Measurements from ENCODE around the gene INKA2. TPM values are rescaled to one million over a fixed set of nuclear protein-coding genes. Genes with fewer than 3 reads are reported as not detected.

Gene INKA2
- total RNA-seq, 1 donor from 2014 or later, result 5.6 TPM

DNA sequence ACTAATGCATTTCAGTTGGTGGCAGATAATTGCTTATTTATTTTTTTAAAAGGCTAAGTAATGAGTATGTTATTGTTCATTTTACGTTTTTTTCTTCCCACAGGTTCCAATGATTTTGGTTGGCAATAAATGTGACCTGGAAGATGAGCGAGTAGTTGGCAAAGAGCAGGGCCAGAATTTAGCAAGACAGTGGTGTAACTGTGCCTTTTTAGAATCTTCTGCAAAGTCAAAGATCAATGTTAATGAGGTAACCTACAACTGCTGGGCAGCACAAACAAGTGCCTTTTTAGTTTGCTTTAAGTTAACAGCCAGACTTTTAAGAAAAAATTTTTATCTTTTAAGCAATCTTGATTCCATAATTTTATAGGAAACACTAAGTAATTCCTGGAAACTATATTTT, 35.0 kb downstream of the INKA2 start:
- no peak overlapping the region for H3K27ac Mint-ChIP-seq (ENCODE audit: unreplicated experiment)
- no peak for DNase-seq (ENCODE audit: low spot score)
- H3K4me1 Mint-ChIP-seq (ENCODE audit: unreplicated experiment), result no peaks in the 10 kb centered on the region
- H3K4me3 Mint-ChIP-seq (ENCODE audit: unreplicated experiment), result no peak overlapping the region
- TF ChIP-seq, protein P1, sequence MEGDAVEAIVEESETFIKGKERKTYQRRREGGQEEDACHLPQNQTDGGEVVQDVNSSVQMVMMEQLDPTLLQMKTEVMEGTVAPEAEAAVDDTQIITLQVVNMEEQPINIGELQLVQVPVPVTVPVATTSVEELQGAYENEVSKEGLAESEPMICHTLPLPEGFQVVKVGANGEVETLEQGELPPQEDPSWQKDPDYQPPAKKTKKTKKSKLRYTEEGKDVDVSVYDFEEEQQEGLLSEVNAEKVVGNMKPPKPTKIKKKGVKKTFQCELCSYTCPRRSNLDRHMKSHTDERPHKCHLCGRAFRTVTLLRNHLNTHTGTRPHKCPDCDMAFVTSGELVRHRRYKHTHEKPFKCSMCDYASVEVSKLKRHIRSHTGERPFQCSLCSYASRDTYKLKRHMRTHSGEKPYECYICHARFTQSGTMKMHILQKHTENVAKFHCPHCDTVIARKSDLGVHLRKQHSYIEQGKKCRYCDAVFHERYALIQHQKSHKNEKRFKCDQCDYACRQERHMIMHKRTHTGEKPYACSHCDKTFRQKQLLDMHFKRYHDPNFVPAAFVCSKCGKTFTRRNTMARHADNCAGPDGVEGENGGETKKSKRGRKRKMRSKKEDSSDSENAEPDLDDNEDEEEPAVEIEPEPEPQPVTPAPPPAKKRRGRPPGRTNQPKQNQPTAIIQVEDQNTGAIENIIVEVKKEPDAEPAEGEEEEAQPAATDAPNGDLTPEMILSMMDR (IDR thresholded peaks at IDR 0.05; ENCODE audit: unreplicated experiment), result no peak
- H3K9me3 Mint-ChIP-seq (ENCODE audit: unreplicated experiment), result no peaks in the 10 kb centered on the region
- H3K36me3 Mint-ChIP-seq (ENCODE audit: low read depth, unreplicated experiment), result peaks cover 8% of the 10 kb centered on the region
- peaks cover 1% of the 10 kb centered on the region for H3K27me3 Mint-ChIP-seq (ENCODE audit: unreplicated experiment)

DNA sequence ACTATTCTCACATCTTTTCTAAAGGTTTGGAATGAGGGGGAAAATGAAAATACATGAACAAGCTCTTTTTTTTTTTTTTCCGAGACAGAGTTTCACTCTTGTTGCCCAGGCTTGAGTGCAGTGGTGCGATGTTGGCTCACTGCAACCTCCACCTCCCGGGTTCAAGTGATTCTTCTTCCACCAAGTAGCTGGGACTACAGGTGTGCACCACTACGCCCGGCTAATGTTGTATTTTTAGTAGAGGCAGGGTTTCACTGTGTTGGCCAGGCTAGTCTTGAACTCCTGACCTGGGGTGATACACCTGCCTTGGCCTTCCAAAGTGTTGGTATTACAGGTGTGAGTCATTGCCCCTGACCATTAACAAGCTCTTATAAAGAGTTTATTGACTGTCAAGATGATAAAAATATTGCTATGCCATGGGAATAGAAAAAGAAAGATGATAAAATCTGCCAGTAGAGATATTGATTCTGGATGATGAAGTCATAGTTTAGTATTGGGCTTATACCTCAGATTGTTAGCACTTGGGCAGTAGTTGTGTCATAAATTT, 36.6 kb downstream of the INKA2 start:
- TF ChIP-seq, protein P1 (IDR thresholded peaks at IDR 0.05; ENCODE audit: unreplicated experiment), result no peak
- Mint-ChIP-seq H3K4me1 (ENCODE audit: unreplicated experiment) (no peaks in the 10 kb centered on the region), H3K36me3 (ENCODE audit: low read depth, unreplicated experiment) (peaks cover 8% of the 10 kb centered on the region), H3K4me3 (ENCODE audit: unreplicated experiment) (no peak overlapping the region), H3K27ac (ENCODE audit: unreplicated experiment) (no peak overlapping the region), H3K27me3 (ENCODE audit: unreplicated experiment) (peaks cover 1% of the 10 kb centered on the region), H3K9me3 (ENCODE audit: unreplicated experiment) (no peaks in the 10 kb centered on the region)
- DNase-seq (ENCODE audit: low spot score), result no peak

DNA sequence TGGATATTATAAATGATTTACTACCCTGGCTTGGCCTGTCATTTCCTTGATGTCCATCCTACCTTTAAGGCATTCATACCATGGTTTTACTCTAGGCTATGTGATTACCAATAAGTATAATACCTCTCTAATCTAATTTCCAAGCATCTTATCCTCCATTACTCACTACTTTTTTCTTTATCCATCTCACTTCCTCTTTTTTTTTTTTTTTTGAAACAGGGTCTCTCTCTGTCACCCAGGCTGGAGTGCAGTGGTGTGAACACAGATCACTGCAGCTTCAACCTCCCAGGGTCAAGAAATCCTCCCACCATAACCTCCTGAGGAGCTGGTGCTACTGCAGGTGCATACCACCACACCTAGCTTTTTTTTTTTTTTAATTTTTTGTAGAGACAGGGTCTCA, 39.9 kb downstream of the INKA2 start:
- DNase-seq (ENCODE audit: low spot score), result no peak
- H3K9me3 Mint-ChIP-seq (ENCODE audit: unreplicated experiment), result no peaks in the 10 kb centered on the region
- H3K36me3 Mint-ChIP-seq (ENCODE audit: low read depth, unreplicated experiment), result peaks cover 10% of the 10 kb centered on the region
- TF ChIP-seq, protein P1 (IDR thresholded peaks at IDR 0.05; ENCODE audit: unreplicated experiment), result no peak
- no peak overlapping the region for H3K27ac Mint-ChIP-seq (ENCODE audit: unreplicated experiment)
- no peak overlapping the region for H3K4me3 Mint-ChIP-seq (ENCODE audit: unreplicated experiment)
- H3K27me3 Mint-ChIP-seq (ENCODE audit: unreplicated experiment), result peaks cover 1% of the 10 kb centered on the region
- H3K4me1 Mint-ChIP-seq (ENCODE audit: unreplicated experiment), result no peaks in the 10 kb centered on the region

DNA sequence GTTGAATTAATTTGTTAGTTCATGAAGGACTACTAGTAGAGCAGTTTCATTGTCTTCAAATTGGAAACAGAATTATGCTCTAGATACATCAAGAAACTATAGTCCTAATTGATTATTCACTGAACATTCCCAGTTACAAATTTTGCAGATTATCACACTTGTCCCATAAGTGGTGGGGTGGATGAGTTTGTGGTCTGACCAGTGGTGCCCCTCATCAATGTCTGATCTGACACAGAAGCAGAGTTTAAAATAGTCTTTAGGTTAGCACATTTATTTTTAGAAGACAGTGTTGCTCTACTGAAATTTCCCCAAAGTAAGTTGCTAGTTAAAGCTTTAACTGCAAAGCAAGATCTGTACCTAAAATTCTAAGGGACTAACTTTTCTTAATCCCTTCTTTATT, 42.9 kb downstream of the INKA2 start:
- peaks cover 10% of the 10 kb centered on the region for H3K36me3 Mint-ChIP-seq (ENCODE audit: low read depth, unreplicated experiment)
- no peaks in the 10 kb centered on the region for H3K9me3 Mint-ChIP-seq (ENCODE audit: unreplicated experiment)
- DNase-seq (ENCODE audit: low spot score), result no peak
- H3K27me3 Mint-ChIP-seq (ENCODE audit: unreplicated experiment), result peaks cover 1% of the 10 kb centered on the region
- no peak overlapping the region for H3K27ac Mint-ChIP-seq (ENCODE audit: unreplicated experiment)
- no peaks in the 10 kb centered on the region for H3K4me1 Mint-ChIP-seq (ENCODE audit: unreplicated experiment)
- H3K4me3 Mint-ChIP-seq (ENCODE audit: unreplicated experiment), result no peak overlapping the region
- TF ChIP-seq, protein P1 (IDR thresholded peaks at IDR 0.05; ENCODE audit: unreplicated experiment), result no peak

DNA sequence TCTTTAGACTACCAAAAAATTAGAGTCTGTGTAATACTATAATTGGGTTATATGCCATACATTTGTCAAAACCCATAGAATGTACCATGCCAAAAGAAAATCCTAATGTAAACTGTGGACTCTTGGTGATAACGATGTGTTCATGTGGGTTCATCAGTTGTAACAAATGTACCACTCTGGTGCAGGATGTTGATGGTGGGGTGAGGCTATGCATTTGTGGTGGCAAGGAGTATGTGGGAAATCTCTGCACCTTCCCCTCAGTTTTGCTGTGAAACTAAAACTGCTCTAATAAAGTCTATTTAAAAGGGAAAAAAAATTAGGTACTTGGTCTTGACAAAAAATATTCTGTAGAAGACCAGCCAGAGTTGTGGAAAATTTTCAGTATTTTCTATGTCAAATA, 43.4 kb downstream of the INKA2 start:
- H3K4me3 Mint-ChIP-seq (ENCODE audit: unreplicated experiment), result no peak overlapping the region
- H3K9me3 Mint-ChIP-seq (ENCODE audit: unreplicated experiment), result no peaks in the 10 kb centered on the region
- TF ChIP-seq, protein P1 (IDR thresholded peaks at IDR 0.05; ENCODE audit: unreplicated experiment), result no peak
- DNase-seq (ENCODE audit: low spot score), result no peak
- peaks cover 1% of the 10 kb centered on the region for H3K27me3 Mint-ChIP-seq (ENCODE audit: unreplicated experiment)
- H3K4me1 Mint-ChIP-seq (ENCODE audit: unreplicated experiment), result no peaks in the 10 kb centered on the region
- no peak overlapping the region for H3K27ac Mint-ChIP-seq (ENCODE audit: unreplicated experiment)
- H3K36me3 Mint-ChIP-seq (ENCODE audit: low read depth, unreplicated experiment), result peaks cover 8% of the 10 kb centered on the region

Measured in endothelial cell (in vitro differentiated cells).